HK-2 (cell line): ENCODE data around the gene PARP9.
"Not testable (repeated sequence)": the region's sequence is repeated elsewhere in the genome, so short reads cannot be mapped to it uniquely, and the experiment has no call there.

ENCODE experiments used
- DNase-seq: peaks from one replicate; pipeline ENCODE4 v3.0.0-alpha.2; 2018; ENCODE audit not compliant: unreplicated experiment

PARP9 gene

GRCh38 chr3:122576174-122576940 is 12.3 kb upstream of the PARP9 start:
- DNase-seq = no peak

GRCh38 chr3:122572940-122573412 is 8.9 kb upstream of the PARP9 start:
- DNase-seq = peak; percentile 32

- no peak for DNase-seq
Measured at GRCh38 chr3:122568755-122569154, 4.7 kb upstream of the PARP9 start.

GRCh38 chr3:122568131-122568530 is 4.0 kb upstream of the PARP9 start:
- DNase-seq = not testable (repeated sequence)

- DNase-seq = no peak
Measured at GRCh38 chr3:122563717-122564025, 429 bp downstream of the PARP9 start.

GRCh38 chr3:122562923-122563716 is 980 bp downstream of the PARP9 start:
- no peak for DNase-seq

GRCh38 chr3:122560680-122561079 is 3.4 kb downstream of the PARP9 start:
- DNase-seq = peak; percentile 9

- DNase-seq = no peak
Measured at GRCh38 chr3:122559906-122560305, 4.2 kb downstream of the PARP9 start.

- DNase-seq = no peak
Measured at GRCh38 chr3:122558605-122559004, 5.5 kb downstream of the PARP9 start.

- DNase-seq = no peak
Measured at GRCh38 chr3:122557356-122557755, 6.7 kb downstream of the PARP9 start.

- DNase-seq = no peak
Measured at GRCh38 chr3:122555275-122556071, 8.6 kb downstream of the PARP9 start.

GRCh38 chr3:122553171-122553570 is 10.9 kb downstream of the PARP9 start:
- no peak for DNase-seq

GRCh38 chr3:122548619-122549018 is 15.5 kb downstream of the PARP9 start:
- DNase-seq = no peak

- no peak for DNase-seq
Measured at GRCh38 chr3:122548076-122548475, 16.0 kb downstream of the PARP9 start.

GRCh38 chr3:122546151-122546550 is 17.9 kb downstream of the PARP9 start:
- DNase-seq = no peak

- DNase-seq = no peak
Measured at GRCh38 chr3:122538956-122539490, 25.1 kb downstream of the PARP9 start.

GRCh38 chr3:122536632-122537001 is 27.5 kb downstream of the PARP9 start:
- DNase-seq = no peak

GRCh38 chr3:122535964-122536631 is 28.0 kb downstream of the PARP9 start:
- no peak for DNase-seq

GRCh38 chr3:122533931-122534334 is 30.2 kb downstream of the PARP9 start:
- DNase-seq = peak; percentile 31

- DNase-seq = no peak
Measured at GRCh38 chr3:122533480-122533879, 30.6 kb downstream of the PARP9 start.

GRCh38 chr3:122530164-122530563 is 33.9 kb downstream of the PARP9 start:
- no peak for DNase-seq

GRCh38 chr3:122523317-122523716 is 40.8 kb downstream of the PARP9 start:
- DNase-seq = no peak
